ENCODE results near the gene ZNF213.
"Not testable (repeated sequence)": the region's sequence is repeated elsewhere in the genome, so short reads cannot be mapped to it uniquely, and the experiment has no call there.

ZNF213 gene

GRCh38 chr16:3150346-3151218 lies 15.8 kb downstream of the ZNF213 start:
- DNase-seq: peak; percentile 89

GRCh38 chr16:3152027-3152276 lies 17.1 kb downstream of the ZNF213 start:
- DNase-seq: no peak

- DNase-seq: peak; percentile 69
These were observed 17.6 kb downstream of the ZNF213 start for GRCh38 chr16:3152277-3152990.

- DNase-seq: no peak
These were observed 18.2 kb downstream of the ZNF213 start for GRCh38 chr16:3152991-3153368.

GRCh38 chr16:3155181-3155580 lies 20.4 kb downstream of the ZNF213 start:
- no peak for DNase-seq

GRCh38 chr16:3155972-3156371 lies 21.1 kb downstream of the ZNF213 start:
- DNase-seq: no peak

- peak; percentile 39 for DNase-seq
These were observed 22.6 kb downstream of the ZNF213 start for GRCh38 chr16:3157229-3158025.

- DNase-seq: no peak
These were observed 23.2 kb downstream of the ZNF213 start for GRCh38 chr16:3158026-3158509.

GRCh38 chr16:3158510-3159314 lies 23.9 kb downstream of the ZNF213 start:
- DNase-seq: peak; percentile 21

- no peak for DNase-seq
These were observed 26.6 kb downstream of the ZNF213 start for GRCh38 chr16:3161235-3162018.

GRCh38 chr16:3164121-3164991 lies 29.5 kb downstream of the ZNF213 start:
- no peak for DNase-seq

GRCh38 chr16:3165111-3165822 lies 30.4 kb downstream of the ZNF213 start:
- DNase-seq: no peak

GRCh38 chr16:3166505-3166886 lies 31.7 kb downstream of the ZNF213 start:
- DNase-seq: no peak

- not testable (repeated sequence) for DNase-seq
These were observed 33.9 kb downstream of the ZNF213 start for GRCh38 chr16:3168729-3169128.

GRCh38 chr16:3170440-3171180 lies 35.8 kb downstream of the ZNF213 start:
- DNase-seq: no peak

GRCh38 chr16:3171181-3171854 lies 36.5 kb downstream of the ZNF213 start:
- DNase-seq: no peak

GRCh38 chr16:3171855-3172593 lies 37.2 kb downstream of the ZNF213 start:
- no peak for DNase-seq

All from DMS79 (cell line).